Suppressor macrophage treated with lipopolysaccharide for 4 hours (primary cell): ENCODE results near the gene PHAF1.

Experiments used
- DNase-seq: peaks from one replicate; pipeline ENCODE4 v3.0.0-alpha.2; 2020

PHAF1 gene

GRCh38 chr16:67109407-67110135, at the start of gene PHAF1:
Gene PHAF1 (plus strand): TSS chr16:67109941. CDS start chr16:67110176, 235 bp downstream.
- peak; percentile 96 for DNase-seq

GRCh38 chr16:67063008-67063407, 46.7 kb upstream of the PHAF1 start:
- no peak for DNase-seq

GRCh38 chr16:67068212-67068753, 41.5 kb upstream of the PHAF1 start:
- no peak for DNase-seq

GRCh38 chr16:67071476-67072048, 38.2 kb upstream of the PHAF1 start:
- no peak for DNase-seq

- DNase-seq, result no peak
These were observed 34.4 kb upstream of the PHAF1 start for GRCh38 chr16:67075331-67075730.

GRCh38 chr16:67077871-67078270, 31.9 kb upstream of the PHAF1 start:
- no peak for DNase-seq

- no peak for DNase-seq
These were observed 27.6 kb upstream of the PHAF1 start for GRCh38 chr16:67082100-67082499.

- no peak for DNase-seq
These were observed 26.9 kb upstream of the PHAF1 start for GRCh38 chr16:67082891-67083290.

GRCh38 chr16:67084345-67085028, 25.3 kb upstream of the PHAF1 start:
- DNase-seq, result peak; percentile 30

GRCh38 chr16:67086822-67087221, 22.9 kb upstream of the PHAF1 start:
- DNase-seq, result no peak

GRCh38 chr16:67087291-67087690, 22.4 kb upstream of the PHAF1 start:
- DNase-seq, result no peak

GRCh38 chr16:67087803-67088202, 21.9 kb upstream of the PHAF1 start:
- DNase-seq, result no peak

- DNase-seq, result no peak
These were observed 21.2 kb upstream of the PHAF1 start for GRCh38 chr16:67088551-67088950.

GRCh38 chr16:67089101-67089500, 20.6 kb upstream of the PHAF1 start:
- no peak for DNase-seq

GRCh38 chr16:67091906-67092566, 17.7 kb upstream of the PHAF1 start:
- no peak for DNase-seq

- no peak for DNase-seq
These were observed 16.5 kb upstream of the PHAF1 start for GRCh38 chr16:67093098-67093726.

GRCh38 chr16:67098599-67098998, 11.1 kb upstream of the PHAF1 start:
- DNase-seq, result no peak

- DNase-seq, result peak; percentile 27
These were observed 9.0 kb upstream of the PHAF1 start for GRCh38 chr16:67100569-67101310.

- DNase-seq, result peak; percentile 9
These were observed 8.2 kb upstream of the PHAF1 start for GRCh38 chr16:67101311-67102082.

GRCh38 chr16:67104061-67104460, 5.7 kb upstream of the PHAF1 start:
- no peak for DNase-seq

- DNase-seq, result peak; percentile 13
These were observed 4.9 kb upstream of the PHAF1 start for GRCh38 chr16:67104845-67105244.
